HG03571 (cell line): Measurements from ENCODE around the gene ACMSD.
"Not testable (repeated sequence)": the region's sequence is repeated elsewhere in the genome, so short reads cannot be mapped to it uniquely, and the experiment has no call there.

Source experiments
- ATAC-seq: cut with Tn5 transposase; IDR thresholded peaks from one replicate; pipeline ENCODE4 v1.9.1; 2021; ENCODE audit not compliant: unreplicated experiment

ACMSD gene

DNA sequence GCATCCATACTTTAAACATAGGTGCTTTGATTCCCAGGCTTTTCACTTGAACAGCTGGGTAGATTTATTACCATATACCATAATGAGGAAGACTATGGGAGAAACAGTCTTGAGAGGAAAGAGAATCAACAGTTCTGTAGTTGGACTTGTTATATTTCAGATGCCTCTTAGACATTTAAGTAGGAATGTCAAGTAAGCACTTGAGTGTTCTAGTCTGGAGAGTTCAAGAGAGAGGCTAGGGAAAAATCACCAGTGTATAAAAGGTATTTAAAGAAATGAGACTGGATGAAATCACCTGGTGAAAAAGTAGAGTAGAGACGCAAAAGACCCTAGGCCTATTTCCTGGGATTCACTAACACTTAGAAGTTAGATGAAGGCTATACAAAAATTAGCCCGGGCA lies 66.8 kb downstream of the ACMSD start:
- ATAC-seq = no peak

DNA sequence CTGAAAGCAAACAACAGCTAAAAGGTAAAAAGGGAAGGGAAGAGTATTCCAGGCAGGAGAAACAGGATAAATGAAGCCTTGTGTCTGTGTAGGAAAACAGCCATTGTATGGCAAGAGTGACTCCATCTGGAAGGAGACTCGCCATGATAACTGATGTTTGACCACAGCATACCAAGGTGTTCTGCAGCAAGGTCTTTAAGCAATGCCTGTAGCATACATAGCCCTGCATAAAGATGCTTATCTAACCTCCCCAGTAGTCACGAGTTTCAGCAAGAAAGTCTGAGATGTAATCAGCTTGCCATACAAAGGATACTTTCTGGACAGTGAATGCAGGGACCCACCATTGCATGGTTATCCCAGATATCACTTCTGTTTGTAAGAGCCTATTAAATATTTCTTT lies 68.3 kb downstream of the ACMSD start:
- no peak for ATAC-seq

DNA sequence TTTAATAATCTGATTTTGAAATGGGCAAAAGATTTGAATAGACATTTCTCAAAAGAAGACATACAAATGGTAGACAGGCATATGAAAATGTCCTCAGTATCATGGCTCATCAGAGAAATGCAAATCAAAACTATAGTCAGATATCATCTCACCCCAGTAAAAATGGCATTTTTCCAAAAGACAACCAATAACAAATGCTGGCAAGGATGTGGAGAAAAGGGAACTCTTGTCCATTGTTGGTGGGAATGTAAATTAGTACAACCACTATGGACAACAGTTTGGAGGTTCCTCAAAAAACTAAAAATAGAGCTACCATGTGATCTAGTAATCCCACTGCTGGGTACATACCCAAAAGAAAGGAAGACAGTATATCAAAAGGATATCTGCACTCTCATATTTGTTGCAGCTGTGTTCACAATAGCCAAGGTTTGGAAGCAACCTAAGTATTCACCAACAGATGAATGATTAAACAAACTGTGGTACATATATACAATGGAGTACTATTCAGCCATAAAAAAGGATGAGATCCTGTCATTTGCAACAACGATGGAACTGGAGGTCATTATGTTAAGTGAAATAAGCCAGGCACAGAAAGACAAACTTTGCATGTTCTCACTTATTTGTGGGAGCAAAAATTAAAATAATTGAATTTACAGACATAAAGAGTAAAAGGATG lies 69.2 kb downstream of the ACMSD start:
- not testable (repeated sequence) for ATAC-seq

DNA sequence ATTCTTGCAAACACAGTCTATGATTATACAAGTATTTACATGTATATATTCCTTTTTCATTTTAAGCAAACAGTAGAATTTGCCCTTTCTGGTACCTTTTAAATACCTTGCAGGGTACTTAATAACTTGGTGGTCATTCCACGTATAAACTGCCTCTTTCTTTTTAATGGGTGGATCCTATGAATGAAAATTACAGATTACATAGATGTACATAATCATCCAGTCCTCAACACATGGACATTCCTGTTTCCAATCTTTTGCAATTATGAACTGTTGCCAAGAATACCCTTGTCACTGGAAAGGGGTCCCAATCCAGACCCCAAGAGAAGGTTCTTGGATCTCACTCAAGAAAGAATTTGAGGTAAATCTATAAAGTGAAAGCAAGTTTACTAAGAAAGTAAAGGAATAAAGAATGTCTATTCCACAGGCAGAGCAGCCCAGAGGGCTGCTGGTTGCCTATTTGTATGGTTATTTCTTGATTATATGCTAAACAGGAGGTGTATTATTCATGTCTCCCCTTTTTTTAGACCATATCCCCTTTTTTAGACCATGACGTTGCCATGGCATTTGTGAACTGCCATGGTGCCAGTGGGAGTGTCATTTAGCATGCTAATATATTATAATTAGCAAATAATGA lies 72.5 kb downstream of the ACMSD start:
- no peak for ATAC-seq

DNA sequence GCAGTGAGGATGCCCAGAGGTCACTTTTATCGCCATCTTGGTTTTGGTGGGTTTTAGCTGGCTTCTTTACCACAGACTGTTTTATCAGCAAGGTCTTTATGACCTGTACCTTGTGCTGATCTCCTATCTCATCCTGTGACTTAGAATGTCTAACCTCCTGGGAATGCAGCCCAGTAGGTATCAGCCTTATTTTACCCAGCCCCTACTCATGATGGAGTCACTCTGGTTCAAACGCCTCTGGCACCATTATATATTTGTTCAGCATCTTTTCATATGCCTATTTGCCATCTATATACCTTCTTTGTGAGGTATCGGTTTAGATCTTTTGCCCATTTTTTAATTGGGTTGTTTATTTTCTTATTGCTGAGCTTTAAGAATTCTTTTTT lies 73.0 kb downstream of the ACMSD start:
- ATAC-seq = no peak

DNA sequence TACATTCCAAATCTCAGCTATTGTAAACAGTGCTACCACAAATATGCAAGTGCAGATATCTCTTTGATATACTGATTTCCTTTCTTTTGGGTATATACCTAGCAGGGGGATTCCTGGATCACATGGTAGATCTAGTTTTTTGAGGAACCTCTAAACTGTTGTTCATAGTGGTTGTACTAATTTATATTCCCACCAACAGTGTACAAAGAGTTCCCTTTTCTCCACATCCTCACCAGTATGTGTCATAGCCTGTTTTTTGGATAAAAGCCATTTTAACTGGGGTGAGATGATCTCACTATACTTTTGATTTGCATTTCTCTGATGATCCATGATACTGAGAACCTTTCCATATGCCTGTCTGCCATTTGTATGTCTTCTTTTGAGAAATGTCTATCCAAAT lies 73.9 kb downstream of the ACMSD start:
- ATAC-seq = no peak

DNA sequence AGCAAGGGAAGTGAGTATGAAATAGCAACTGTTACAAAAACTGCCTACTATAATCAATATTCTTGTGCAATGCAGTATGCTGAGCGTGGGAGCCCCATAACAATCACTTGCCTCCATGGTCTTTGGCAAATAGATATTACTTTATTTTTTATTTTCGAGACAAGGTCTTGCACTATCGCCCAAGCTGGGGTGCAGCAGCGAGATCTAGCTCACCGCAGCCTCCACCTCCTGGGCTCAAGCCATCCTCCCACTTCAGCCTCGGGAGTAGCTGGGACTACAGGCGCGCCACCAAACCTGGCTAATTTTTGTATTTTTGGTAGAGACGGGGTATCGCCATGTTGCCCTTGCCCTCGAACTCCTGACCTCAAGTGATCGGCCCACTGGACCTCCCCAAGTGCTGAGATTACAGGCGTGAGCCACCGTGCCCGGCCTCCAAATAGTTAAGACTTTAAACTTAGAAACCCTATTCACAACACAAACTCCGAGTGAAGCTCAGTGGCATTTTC lies 79.0 kb downstream of the ACMSD start:
- no peak for ATAC-seq

DNA sequence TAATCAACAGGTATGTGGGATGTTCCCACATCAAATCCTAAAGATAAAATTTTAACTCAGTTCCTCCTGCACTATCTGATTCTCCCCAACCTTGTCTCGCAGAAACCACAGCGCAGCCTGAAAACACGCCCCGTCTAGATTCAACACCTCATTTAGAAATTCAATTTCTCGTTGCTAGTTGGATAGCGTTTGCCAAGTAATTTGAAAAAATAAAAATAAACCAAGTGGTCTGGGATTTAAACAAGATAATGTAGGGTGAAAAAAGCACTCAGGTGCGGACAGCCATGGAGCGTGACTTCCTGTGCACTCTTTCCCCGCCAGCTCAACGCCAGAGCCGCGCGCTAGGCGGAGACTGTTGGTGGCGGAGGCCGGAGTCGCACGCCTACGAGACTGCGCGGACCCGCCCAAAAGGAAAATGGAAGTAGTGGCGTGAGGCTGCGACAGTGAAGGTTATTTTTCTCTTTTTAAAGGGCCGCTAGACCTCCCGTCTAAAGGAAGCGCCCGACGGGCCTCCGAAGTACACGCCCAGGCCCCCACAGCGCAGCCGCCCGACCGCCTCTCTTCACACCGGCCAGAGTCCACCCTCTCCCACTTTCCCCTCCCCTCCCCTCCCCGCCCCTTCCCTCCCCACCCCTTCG lies 79.6 kb downstream of the ACMSD start:
- peak; percentile 76 for ATAC-seq

DNA sequence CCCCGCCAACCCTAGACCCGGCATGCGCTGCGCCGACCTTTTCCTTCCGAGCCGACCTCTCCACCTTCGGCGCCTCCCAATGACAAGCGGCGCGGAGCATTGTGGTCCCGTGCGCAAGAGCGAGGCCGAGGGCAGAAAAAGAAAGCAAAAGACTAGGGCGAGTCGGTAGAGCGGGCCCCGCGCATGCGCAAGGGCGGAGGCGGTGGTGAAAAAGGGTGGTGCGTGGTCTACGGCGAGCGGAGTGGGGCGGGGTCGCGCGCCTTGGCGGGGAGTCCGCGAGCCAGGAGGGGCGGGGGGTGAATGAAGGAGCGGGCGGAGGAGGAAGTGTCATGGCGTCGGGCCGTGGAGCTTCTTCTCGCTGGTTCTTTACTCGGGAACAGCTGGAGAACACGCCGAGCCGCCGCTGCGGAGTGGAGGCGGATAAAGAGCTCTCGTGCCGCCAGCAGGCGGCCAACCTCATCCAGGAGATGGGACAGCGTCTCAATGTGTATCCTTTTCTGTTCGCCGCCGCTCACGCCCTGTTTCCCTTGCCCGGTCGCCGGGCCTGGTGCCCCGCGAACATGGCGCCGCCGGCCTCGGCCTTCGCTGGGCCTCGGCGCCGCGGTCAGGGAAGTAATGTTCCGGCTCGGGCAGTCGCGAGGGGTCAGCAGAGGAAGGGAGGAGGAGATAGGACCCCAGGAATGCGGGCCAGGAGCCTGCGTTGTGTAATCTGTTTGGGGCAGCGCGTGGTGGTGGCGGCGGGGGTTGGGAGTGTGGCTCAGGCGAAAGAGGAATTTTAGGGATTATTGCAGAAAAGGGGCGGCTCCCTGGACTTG lies 80.3 kb downstream of the ACMSD start, which contains the start of gene CCNT2:
CCNT2 (plus strand) TSS at position 297 of the 815 bp plus-strand sequence; CDS start at position 330, 33 bp downstream.
- peak; percentile 75 for ATAC-seq

DNA sequence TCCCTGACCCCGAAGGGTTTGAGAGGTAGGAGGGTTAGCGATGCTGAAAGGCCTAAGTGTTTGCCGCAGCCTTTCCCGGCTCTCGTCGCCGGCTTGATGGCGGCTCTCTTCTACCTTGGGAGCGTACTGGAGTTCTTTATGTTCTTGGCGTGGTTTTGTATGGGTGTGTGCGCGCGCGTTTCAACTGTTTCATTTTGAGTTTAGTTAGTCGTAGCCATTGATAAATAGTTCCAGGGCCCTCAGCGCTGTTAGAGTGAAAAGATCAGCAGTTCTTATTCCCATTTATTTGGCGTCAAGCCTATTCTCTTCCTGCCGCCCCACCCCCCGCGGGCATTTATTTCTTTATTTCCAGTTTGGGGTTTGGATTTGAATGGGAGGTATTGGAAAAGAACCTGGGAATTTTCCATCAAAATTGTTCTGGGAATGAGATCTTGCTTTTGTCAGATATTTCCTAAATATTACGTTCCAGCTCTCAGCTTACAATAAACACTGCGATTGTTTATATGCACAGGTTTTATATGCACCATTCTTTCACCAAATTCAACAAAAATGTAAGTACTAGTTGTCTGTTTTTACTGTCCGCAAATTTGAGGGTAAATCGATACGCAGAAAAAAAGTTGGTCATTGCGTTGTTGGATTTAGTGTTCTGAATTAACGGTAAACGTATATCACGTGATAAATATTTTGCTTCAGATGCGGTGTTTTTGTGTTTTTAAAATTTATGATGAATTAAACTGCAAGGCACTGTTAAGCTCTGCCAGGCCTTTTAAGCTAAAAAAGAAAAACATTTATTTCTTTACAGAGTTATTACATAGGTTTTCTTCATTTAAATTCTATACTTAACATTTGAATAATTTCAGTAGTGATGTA lies 81.2 kb downstream of the ACMSD start:
- ATAC-seq = no peak

DNA sequence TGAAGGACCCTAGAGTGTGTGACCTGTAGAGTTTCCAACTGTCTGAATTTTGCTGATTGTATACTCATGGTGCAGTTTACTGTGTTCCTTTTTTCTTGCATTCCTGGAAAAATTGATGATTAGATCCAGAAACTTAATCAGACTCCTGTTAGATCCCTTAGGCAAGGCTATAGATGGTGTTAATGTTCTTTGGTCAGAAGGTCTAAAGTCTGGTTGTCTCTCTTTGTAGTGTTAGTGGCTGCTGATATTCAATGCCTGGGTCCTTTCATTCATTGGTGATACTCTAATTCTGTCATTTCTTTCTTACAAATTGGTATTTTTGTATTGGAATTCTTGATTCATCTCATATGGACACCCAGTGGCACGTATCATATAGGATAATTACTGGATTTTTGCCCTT lies 86.5 kb downstream of the ACMSD start:
- no peak for ATAC-seq

DNA sequence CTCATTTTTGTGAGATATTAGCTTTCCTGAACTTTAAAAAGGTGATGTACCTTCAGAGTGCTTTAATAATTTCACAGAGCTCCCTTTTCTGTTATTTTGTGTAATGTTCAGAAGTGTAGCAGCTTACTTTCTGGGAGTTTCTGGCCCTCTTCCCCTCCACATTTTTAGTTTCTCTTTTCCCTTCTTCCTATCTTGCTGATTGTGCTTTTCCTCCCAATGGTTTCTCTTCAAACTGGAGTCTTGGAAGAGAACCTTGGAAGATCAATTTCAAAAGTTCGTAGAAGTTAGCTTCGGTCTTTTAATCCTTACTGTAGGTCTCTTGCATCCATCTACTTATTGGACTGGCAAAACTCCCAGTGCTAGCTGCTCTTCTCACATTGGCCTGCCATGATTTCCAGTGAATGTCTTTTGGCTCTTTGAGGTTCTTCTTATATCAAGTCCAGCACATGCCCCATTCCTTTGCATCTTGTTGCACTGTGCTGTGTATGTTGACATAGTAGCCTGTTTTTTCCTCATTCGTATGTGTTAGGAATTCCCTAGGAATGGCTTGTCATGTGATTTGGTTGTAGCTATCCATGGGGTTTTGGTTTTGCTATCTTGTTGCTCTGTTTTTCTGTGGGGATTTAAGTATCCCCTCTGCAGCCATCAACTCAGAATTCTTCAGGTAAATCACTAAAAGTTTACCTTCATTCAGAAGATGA lies 88.0 kb downstream of the ACMSD start:
- ATAC-seq = no peak

DNA sequence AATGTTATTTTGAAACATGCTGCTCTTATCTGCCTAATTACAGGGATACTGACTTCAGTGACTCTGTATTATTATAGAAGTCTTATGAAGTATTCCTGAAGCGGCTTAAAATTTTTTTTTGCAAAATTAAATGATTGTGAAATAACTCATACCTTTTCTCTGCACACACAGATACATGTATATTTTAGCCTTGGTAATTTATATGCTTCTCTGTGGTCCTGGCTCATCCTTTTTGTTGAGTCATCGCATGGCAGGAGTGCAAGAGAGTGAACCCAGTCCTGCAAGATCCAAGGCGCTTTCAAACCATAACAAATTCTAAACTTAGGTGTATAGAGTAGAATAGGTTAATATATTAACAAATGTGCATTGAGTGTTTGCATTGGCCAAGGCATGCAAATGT lies 88.8 kb downstream of the ACMSD start:
- no peak for ATAC-seq

DNA sequence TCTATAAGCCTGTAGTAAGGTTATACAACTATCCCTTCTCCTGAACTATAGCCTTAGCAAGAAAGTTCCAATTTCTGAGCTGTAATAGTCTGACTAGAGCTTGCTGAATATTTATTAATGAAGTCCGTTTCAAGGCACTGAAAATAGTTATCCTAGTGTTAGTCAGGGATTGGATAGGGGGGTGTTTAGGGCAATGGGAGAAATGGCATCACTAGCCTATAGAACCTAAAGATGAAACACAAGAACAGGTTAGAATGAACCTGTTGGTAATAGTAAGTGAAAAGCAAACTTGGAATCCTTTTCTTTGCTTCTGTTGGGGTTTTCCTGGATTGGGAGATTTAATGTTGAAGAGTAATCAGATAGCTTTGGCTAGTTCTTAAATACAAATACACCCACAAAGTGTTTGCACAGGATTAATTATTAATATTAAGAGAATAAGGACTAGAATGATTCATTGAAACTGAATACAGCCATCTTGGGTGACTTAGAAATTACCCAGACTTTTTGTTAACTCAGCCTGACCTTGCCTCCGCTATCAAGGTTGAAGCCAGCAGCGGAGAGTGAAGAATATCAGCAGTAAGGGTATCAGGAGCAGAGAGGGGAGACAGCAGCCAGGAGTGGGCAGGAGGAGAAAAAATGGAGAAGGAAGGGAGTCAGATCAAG lies 94.6 kb downstream of the ACMSD start:
- ATAC-seq = no peak

DNA sequence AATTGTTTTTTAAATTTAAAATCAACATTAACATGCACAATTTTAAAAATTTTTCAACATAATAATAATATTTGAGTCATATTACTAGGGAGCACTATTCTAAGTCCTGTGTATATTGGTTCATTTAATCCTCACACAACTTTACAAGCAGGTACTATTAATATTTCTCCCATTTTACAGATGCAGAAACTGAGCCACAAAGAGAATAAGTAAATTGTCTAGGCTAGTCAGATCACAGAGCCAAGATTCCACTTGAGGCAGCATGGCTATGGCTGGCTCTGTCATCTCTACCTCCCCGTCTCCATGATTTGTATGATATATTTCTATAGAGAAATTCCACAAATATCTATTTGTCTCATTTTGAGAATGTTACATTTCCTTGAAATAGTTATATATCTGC lies 95.3 kb downstream of the ACMSD start:
- no peak for ATAC-seq

DNA sequence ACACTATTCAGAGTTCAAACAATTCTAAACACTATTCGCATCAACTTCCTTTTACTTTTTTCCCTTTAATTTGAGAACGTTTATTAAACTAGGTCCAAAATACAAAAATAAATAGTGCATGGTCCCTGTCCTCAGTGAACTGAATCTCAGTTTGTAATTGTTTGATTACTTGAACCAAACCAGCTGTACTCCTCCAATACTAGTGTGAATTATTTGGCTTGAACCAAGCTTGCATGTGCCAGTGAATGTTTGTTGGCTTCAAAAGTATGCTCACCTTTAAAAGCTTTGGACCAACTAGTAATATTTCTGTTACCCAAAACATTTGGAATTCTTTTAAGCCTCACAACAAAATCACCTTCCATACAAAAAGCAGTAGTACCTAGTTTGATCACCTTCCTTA lies 95.7 kb downstream of the ACMSD start:
- no peak for ATAC-seq

DNA sequence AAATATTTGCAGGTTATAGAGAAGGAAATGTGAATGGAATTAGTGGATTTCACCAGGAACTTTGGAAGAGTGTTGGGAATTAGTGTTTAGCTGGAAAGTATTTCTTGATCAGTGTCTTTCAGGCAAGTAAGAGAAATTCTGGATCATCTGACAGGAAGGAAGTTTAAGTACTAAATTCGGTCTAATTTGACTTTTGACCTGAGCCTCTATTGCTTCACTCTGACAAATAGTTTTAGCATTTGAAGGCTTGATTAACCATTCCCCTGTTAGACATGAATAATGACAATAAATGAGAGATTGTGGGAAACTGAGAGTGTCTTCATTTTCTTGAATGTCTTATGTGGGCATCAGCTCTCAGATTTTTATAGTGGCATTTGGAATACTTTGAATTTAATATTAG lies 96.2 kb downstream of the ACMSD start:
- no peak for ATAC-seq

DNA sequence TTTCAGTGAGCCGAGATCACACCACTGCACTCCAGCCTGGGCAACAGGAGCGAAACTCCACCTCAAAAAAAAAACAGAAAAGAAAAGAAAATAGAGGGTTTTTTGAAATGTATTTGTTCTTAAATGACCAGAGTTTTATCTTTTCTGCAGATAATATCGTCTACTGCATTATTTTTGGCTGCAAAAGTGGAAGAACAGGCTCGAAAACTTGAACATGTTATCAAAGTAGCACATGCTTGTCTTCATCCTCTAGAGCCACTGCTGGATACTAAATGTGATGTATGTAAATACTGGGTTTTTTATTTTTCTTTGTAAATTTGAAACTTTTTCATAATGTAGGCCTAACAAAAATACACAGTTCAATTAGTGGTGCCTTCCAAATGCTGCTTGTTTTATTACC lies 98.3 kb downstream of the ACMSD start:
- no peak for ATAC-seq

DNA sequence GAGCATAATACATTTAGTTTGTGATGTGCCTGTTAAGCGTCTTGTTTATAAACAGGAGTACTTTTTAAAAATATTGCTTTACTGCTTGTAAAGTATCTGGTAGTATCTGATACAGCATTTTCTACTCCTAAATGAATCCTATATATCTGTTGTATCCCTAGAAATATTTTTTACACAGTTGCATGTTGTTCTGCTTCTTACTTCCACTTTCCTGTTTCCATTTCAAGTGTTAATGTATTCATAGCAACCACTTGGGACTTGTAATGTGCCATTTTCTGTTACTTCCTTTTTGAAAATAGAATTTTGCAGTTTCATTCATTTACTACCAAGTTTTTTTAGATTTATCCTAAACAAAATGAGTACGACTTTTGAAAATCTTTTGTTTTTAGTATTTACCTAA lies 105.1 kb downstream of the ACMSD start:
- ATAC-seq = peak; percentile 88
